ENCODE measurements around the gene MMP14. TPM values are rescaled to one million over a fixed set of nuclear protein-coding genes. Genes with fewer than 3 reads are reported as not detected.

Gene MMP14
- total and polyA plus RNA-seq, 2 experiments from 2014 or later, result 7.0 to 56.4 TPM

GRCh38 chr14:22887260-22887989 is 51.0 kb downstream of the MMP14 start:
- Mint-ChIP-seq H3K9me3 (no peaks in the 10 kb centered on the region; the same call in 2 of the 3 replicates), H3K4me1 (peaks cover 36% of the 10 kb centered on the region), H3K4me3 (peak overlapping the region; percentile 93), H3K27me3 (ENCODE audit: insufficient read depth, low read depth, poor library complexity) (peaks cover 29% of the 10 kb centered on the region), H3K36me3 (ENCODE audit: low read depth) (peaks cover 9% of the 10 kb centered on the region; the same call in 2 of the 3 replicates), H3K27ac (peak overlapping the region; percentile 96)
- Histone ChIP-seq H3K27me3 (ENCODE audit: insufficient read depth) (peaks cover 17% of the 10 kb centered on the region), H3K36me3 (ENCODE audit: insufficient read depth) (no peaks in the 10 kb centered on the region), H3K79me2 (replicated peaks; ENCODE audit: insufficient read depth) (no peaks in the 10 kb centered on the region), H3K27ac (ENCODE audit: low read depth) (peak overlapping the region; percentile 71; the same call in 1 of the 2 replicates), H4K20me1 (replicated peaks; ENCODE audit: insufficient read depth) (no peaks in the 10 kb centered on the region), H3F3A (replicated peaks; ENCODE audit: low read depth) (no peaks in the 10 kb centered on the region; the same call in none of the 2 replicates), H2AFZ (no peak overlapping the region), H3K4me1 (ENCODE audit: insufficient read depth) (peaks cover 20% of the 10 kb centered on the region), H3K9me2 (ENCODE audit: insufficient read depth) (no peaks in the 10 kb centered on the region), H3K4me2 (peak overlapping the region; percentile 82), H3K4me3 (peak overlapping the region; percentile 67)
- DNase-seq (ENCODE audit: low spot score) (peak; percentile 95), ATAC-seq (peak; percentile 66)
- TF ChIP-seq EZH2phosphoT487 (IDR thresholded peaks at IDR 0.05; ENCODE audit: unreplicated experiment), result no peak
- TF ChIP-seq ZNF331 (CRISPR knock-in tag; IDR thresholded peaks at IDR 0.05; ENCODE audit: low read depth), result no peak
- TF ChIP-seq JUNB (IDR thresholded peaks at IDR 0.05; ENCODE audit: unreplicated experiment), result no peak
- no peak for TF ChIP-seq EZH2 (IDR thresholded peaks at IDR 0.05; ENCODE audit: low read depth, unreplicated experiment)
- no peak for TF ChIP-seq STAT1 (IDR thresholded peaks at IDR 0.05; ENCODE audit: unreplicated experiment)
- TF ChIP-seq, protein P1, sequence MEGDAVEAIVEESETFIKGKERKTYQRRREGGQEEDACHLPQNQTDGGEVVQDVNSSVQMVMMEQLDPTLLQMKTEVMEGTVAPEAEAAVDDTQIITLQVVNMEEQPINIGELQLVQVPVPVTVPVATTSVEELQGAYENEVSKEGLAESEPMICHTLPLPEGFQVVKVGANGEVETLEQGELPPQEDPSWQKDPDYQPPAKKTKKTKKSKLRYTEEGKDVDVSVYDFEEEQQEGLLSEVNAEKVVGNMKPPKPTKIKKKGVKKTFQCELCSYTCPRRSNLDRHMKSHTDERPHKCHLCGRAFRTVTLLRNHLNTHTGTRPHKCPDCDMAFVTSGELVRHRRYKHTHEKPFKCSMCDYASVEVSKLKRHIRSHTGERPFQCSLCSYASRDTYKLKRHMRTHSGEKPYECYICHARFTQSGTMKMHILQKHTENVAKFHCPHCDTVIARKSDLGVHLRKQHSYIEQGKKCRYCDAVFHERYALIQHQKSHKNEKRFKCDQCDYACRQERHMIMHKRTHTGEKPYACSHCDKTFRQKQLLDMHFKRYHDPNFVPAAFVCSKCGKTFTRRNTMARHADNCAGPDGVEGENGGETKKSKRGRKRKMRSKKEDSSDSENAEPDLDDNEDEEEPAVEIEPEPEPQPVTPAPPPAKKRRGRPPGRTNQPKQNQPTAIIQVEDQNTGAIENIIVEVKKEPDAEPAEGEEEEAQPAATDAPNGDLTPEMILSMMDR (conservative IDR thresholded peaks at IDR 0.05; ENCODE audit: low read depth in 2 of 2), result no peak
- TF ChIP-seq, protein P2, sequence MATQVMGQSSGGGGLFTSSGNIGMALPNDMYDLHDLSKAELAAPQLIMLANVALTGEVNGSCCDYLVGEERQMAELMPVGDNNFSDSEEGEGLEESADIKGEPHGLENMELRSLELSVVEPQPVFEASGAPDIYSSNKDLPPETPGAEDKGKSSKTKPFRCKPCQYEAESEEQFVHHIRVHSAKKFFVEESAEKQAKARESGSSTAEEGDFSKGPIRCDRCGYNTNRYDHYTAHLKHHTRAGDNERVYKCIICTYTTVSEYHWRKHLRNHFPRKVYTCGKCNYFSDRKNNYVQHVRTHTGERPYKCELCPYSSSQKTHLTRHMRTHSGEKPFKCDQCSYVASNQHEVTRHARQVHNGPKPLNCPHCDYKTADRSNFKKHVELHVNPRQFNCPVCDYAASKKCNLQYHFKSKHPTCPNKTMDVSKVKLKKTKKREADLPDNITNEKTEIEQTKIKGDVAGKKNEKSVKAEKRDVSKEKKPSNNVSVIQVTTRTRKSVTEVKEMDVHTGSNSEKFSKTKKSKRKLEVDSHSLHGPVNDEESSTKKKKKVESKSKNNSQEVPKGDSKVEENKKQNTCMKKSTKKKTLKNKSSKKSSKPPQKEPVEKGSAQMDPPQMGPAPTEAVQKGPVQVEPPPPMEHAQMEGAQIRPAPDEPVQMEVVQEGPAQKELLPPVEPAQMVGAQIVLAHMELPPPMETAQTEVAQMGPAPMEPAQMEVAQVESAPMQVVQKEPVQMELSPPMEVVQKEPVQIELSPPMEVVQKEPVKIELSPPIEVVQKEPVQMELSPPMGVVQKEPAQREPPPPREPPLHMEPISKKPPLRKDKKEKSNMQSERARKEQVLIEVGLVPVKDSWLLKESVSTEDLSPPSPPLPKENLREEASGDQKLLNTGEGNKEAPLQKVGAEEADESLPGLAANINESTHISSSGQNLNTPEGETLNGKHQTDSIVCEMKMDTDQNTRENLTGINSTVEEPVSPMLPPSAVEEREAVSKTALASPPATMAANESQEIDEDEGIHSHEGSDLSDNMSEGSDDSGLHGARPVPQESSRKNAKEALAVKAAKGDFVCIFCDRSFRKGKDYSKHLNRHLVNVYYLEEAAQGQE (IDR thresholded peaks at IDR 0.05; ENCODE audit: unreplicated experiment), result no peak

DNA sequence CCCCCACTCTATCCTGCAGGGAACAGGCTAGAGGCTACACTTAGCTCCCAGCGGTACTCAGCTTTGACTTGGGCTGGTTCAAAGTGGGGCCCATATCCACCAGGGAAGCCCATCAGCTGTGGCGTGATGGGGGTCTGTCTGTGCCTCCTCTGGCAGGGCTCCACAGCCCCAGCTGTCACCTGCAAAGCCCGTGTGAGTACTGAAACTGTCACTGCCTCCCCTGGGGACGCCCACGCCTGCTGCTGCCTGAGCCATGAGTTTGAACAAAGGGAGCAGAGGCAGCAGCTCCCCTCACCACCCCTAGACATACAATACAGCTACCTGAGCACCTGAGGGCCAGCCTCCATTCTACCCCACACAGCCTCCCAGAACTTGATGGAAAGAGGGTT is 51.6 kb downstream of the MMP14 start:
- H3K27ac Mint-ChIP-seq, result no peak overlapping the region
- no peak overlapping the region for H2AFZ ChIP-seq
- DNase-seq (ENCODE audit: low spot score), result no peak

More for the DNA sequence above, 51.6 kb downstream of the MMP14 start:
- Mint-ChIP-seq H3K36me3 (ENCODE audit: low read depth) (peaks cover 9% of the 10 kb centered on the region; the same call in 2 of the 3 replicates), H3K27me3 (ENCODE audit: insufficient read depth, low read depth, poor library complexity) (peaks cover 29% of the 10 kb centered on the region), H3K4me3 (peak overlapping the region; percentile 93), H3K4me1 (peaks cover 31% of the 10 kb centered on the region), H3K9me3 (no peaks in the 10 kb centered on the region; the same call in 2 of the 3 replicates)
- no peak for ATAC-seq
- H3K4me1 ChIP-seq (ENCODE audit: insufficient read depth), result peaks cover 16% of the 10 kb centered on the region; the same call in 1 of the 2 replicates
- H3K4me2 ChIP-seq, result peak overlapping the region; percentile 82
- no peaks in the 10 kb centered on the region for H3K9me2 ChIP-seq (ENCODE audit: insufficient read depth)
- H3K4me3 ChIP-seq, result peak overlapping the region; percentile 67; the same call in 1 of the 2 replicates
- TF ChIP-seq, protein P1 (conservative IDR thresholded peaks at IDR 0.05; ENCODE audit: low read depth in 2 of 2), result no peak
- TF ChIP-seq ZNF114 (CRISPR knock-in tag; IDR thresholded peaks at IDR 0.05), result no peak
- TF ChIP-seq POLR2AphosphoS5 (IDR thresholded peaks at IDR 0.05; ENCODE audit: low read depth), result no peak
- TF ChIP-seq STAT1 (IDR thresholded peaks at IDR 0.05; ENCODE audit: unreplicated experiment), result no peak
- no peak for TF ChIP-seq EZH2phosphoT487 (IDR thresholded peaks at IDR 0.05; ENCODE audit: unreplicated experiment)
- no peak for TF ChIP-seq CREB1 (CRISPR knock-in tag; IDR thresholded peaks at IDR 0.05; ENCODE audit: low read depth)
- H3K79me2 ChIP-seq (replicated peaks; ENCODE audit: insufficient read depth), result no peaks in the 10 kb centered on the region
- H3K27ac ChIP-seq (ENCODE audit: low read depth), result no peak overlapping the region
- H4K20me1 ChIP-seq (replicated peaks; ENCODE audit: insufficient read depth), result no peaks in the 10 kb centered on the region
- no peaks in the 10 kb centered on the region; the same call in none of the 2 replicates for H3F3A ChIP-seq (replicated peaks; ENCODE audit: low read depth)
- H3K36me3 ChIP-seq (ENCODE audit: insufficient read depth), result no peaks in the 10 kb centered on the region
- H3K27me3 ChIP-seq (ENCODE audit: insufficient read depth), result peaks cover 17% of the 10 kb centered on the region

All from GM23338 (cell line).